ENCODE results near the gene DHRS13.

DHRS13 gene

GRCh38 chr17:28912938-28913333 lies 10.1 kb upstream of the DHRS13 start:
- peaks cover 10% of the 10 kb centered on the region for H4K20me1 ChIP-seq (ENCODE audit: insufficient read depth, low read length)
- no peak overlapping the region for H3K4me3 ChIP-seq (ENCODE audit: low read depth in 1 of 2, low read length in 2 of 2)
- no peaks in the 10 kb centered on the region for H3K27me3 ChIP-seq (ENCODE audit: insufficient read depth, low read length, poor library complexity)
- no peak overlapping the region for H3K9ac ChIP-seq (ENCODE audit: low read depth, low read length)
- no peak overlapping the region for H3K4me2 ChIP-seq (ENCODE audit: insufficient read depth, low read length)
- H3K9me3 ChIP-seq (ENCODE audit: insufficient read depth, low read length, severe bottlenecking): no peaks in the 10 kb centered on the region
- no peak for DNase-seq
- H3K79me2 ChIP-seq (ENCODE audit: insufficient read depth, low read length): no peaks in the 10 kb centered on the region
- H3K4me1 ChIP-seq (ENCODE audit: insufficient read depth, low read length): no peaks in the 10 kb centered on the region
- H3K27ac ChIP-seq (ENCODE audit: low read length): no peak overlapping the region
- no peak overlapping the region for H2AFZ ChIP-seq (ENCODE audit: low read depth, low read length)
- no peak for ATAC-seq (ENCODE audit: insufficient read depth, low read depth)
- no peak for TF ChIP-seq EZH2 (IDR thresholded peaks at IDR 0.05; ENCODE audit: borderline replicate concordance, low read depth, low read length, severe bottlenecking)
- no peak for TF ChIP-seq CTCF (IDR thresholded peaks at IDR 0.05; ENCODE audit: borderline replicate concordance, extremely low read depth, low read length, poor library complexity, severe bottlenecking)
- peaks cover 97% of the 10 kb centered on the region for H3K36me3 ChIP-seq (ENCODE audit: insufficient read depth, low read length)

GRCh38 chr17:28912281-28912937 lies 9.5 kb upstream of the DHRS13 start:
- DNase-seq (no peak), ATAC-seq (ENCODE audit: insufficient read depth, low read depth) (no peak)
- Histone ChIP-seq H3K4me1 (ENCODE audit: insufficient read depth, low read length) (no peaks in the 10 kb centered on the region), H3K79me2 (ENCODE audit: insufficient read depth, low read length) (no peaks in the 10 kb centered on the region), H3K36me3 (ENCODE audit: insufficient read depth, low read length) (peaks cover 97% of the 10 kb centered on the region), H3K4me2 (ENCODE audit: insufficient read depth, low read length) (no peak overlapping the region), H3K4me3 (ENCODE audit: low read depth in 1 of 2, low read length in 2 of 2) (no peak overlapping the region), H3K27me3 (ENCODE audit: insufficient read depth, low read length, poor library complexity) (no peaks in the 10 kb centered on the region), H3K9ac (ENCODE audit: low read depth, low read length) (no peak overlapping the region), H3K9me3 (ENCODE audit: insufficient read depth, low read length, severe bottlenecking) (no peaks in the 10 kb centered on the region), H4K20me1 (ENCODE audit: insufficient read depth, low read length) (peaks cover 10% of the 10 kb centered on the region), H2AFZ (ENCODE audit: low read depth, low read length) (no peak overlapping the region), H3K27ac (ENCODE audit: low read length) (no peak overlapping the region)
- TF ChIP-seq EZH2 (IDR thresholded peaks at IDR 0.05; ENCODE audit: borderline replicate concordance, low read depth, low read length, severe bottlenecking): no peak
- TF ChIP-seq CTCF (IDR thresholded peaks at IDR 0.05; ENCODE audit: borderline replicate concordance, extremely low read depth, low read length, poor library complexity, severe bottlenecking): peak; percentile 50

- Histone ChIP-seq H3K27me3 (ENCODE audit: insufficient read depth, low read length, poor library complexity) (no peaks in the 10 kb centered on the region), H3K4me3 (ENCODE audit: low read depth in 1 of 2, low read length in 2 of 2) (no peak overlapping the region), H3K9ac (ENCODE audit: low read depth, low read length) (no peak overlapping the region), H3K36me3 (ENCODE audit: insufficient read depth, low read length) (peaks cover 97% of the 10 kb centered on the region), H3K27ac (ENCODE audit: low read length) (no peak overlapping the region), H3K4me2 (ENCODE audit: insufficient read depth, low read length) (no peak overlapping the region), H2AFZ (ENCODE audit: low read depth, low read length) (no peak overlapping the region), H4K20me1 (ENCODE audit: insufficient read depth, low read length) (peaks cover 12% of the 10 kb centered on the region), H3K4me1 (ENCODE audit: insufficient read depth, low read length) (no peaks in the 10 kb centered on the region), H3K9me3 (ENCODE audit: insufficient read depth, low read length, severe bottlenecking) (no peaks in the 10 kb centered on the region), H3K79me2 (ENCODE audit: insufficient read depth, low read length) (no peaks in the 10 kb centered on the region)
- ATAC-seq (ENCODE audit: insufficient read depth, low read depth) (no peak), DNase-seq (no peak)
- TF ChIP-seq CTCF (IDR thresholded peaks at IDR 0.05; ENCODE audit: borderline replicate concordance, extremely low read depth, low read length, poor library complexity, severe bottlenecking) (no peak), EZH2 (IDR thresholded peaks at IDR 0.05; ENCODE audit: borderline replicate concordance, low read depth, low read length, severe bottlenecking) (no peak)
Observed at GRCh38 chr17:28911411-28912045, 8.6 kb upstream of the DHRS13 start.

Measured in DND-41 (cell line).